ENCODE measurements around the gene CHIT1.

GRCh38 chr1:203244776-203245175 lies 15.3 kb upstream of the CHIT1 start:
- TF ChIP-seq CTCF (IDR thresholded peaks at IDR 0.05 in 4 of 5, conservative IDR thresholded peaks at IDR 0.05 in 1 of 5) (no peak), POLR2A (IDR thresholded peaks at IDR 0.05) (no peak)
